ENCODE measurements around the gene GBGT1. TPM values are rescaled to one million over a fixed set of nuclear protein-coding genes. Genes with fewer than 3 reads are reported as not detected.

GBGT1 gene
- polyA plus RNA-seq, 1 of the 3 experiments (the other 2 are of a cell fraction) = 0.51 TPM

GRCh38 chr9:133207540-133208170 is 43.9 kb upstream of the GBGT1 start:
- no peak overlapping the region for H3K9ac ChIP-seq
- H3F3A ChIP-seq (replicated peaks; ENCODE audit: insufficient read depth) = no peaks in the 10 kb centered on the region
- H3K36me3 ChIP-seq (replicated peaks in 1 of 2; ENCODE audit: control insufficient read depth in 1 of 2, insufficient read depth in 2 of 2, low read length in 1 of 2) = no peaks in the 10 kb centered on the region
- H3K9me2 ChIP-seq = no peaks in the 10 kb centered on the region
- POLR2A ChIA-PET = no interaction called here
- no peak overlapping the region for H3K4me3 ChIP-seq (ENCODE audit: low read depth in 2 of 2, low read length in 1 of 2)
- CTCF ChIA-PET = interaction anchor here (0.7 to 1.3 kb wide), 2 partner anchors 69 to 194 kb away, joined by 3 to 4 read pairs; no protein-coding TSS in a partner anchor
- H4K20me1 ChIP-seq (ENCODE audit: insufficient read depth) = no peaks in the 10 kb centered on the region
- TF ChIP-seq SMC3 (IDR thresholded peaks at IDR 0.05; ENCODE audit: low read depth, low read length) (no peak), CHD2 (IDR thresholded peaks at IDR 0.05; ENCODE audit: low read length, partially characterized antibody) (no peak), POLR2AphosphoS5 (IDR thresholded peaks at IDR 0.05; ENCODE audit: low read depth, low read length) (no peak), RCOR1 (IDR thresholded peaks at IDR 0.05; ENCODE audit: low read length) (no peak), USF1 (IDR thresholded peaks at IDR 0.05; ENCODE audit: borderline replicate concordance, low read depth) (no peak), RXRA (IDR thresholded peaks at IDR 0.05; ENCODE audit: borderline replicate concordance, low read depth) (no peak), EZH2phosphoT487 (IDR thresholded peaks at IDR 0.05; ENCODE audit: borderline replicate concordance, low read depth) (no peak), FOXM1 (IDR thresholded peaks at IDR 0.05; ENCODE audit: low read depth) (no peak), PBX3 (IDR thresholded peaks at IDR 0.05) (no peak), YY1 (IDR thresholded peaks at IDR 0.05; ENCODE audit: low read depth) (no peak), MEF2A (IDR thresholded peaks at IDR 0.05; ENCODE audit: borderline replicate concordance, low read depth) (no peak), GATA2 (CRISPR knock-in tag; IDR thresholded peaks at IDR 0.05) (no peak), RAD21 (IDR thresholded peaks at IDR 0.05; ENCODE audit: low read length) (no peak), ELF1 (IDR thresholded peaks at IDR 0.05) (no peak), NRF1 (IDR thresholded peaks at IDR 0.05; ENCODE audit: low read depth, low read length) (no peak), ZBTB33 (IDR thresholded peaks at IDR 0.05; ENCODE audit: borderline replicate concordance, low read depth) (no peak), SIN3A (IDR thresholded peaks at IDR 0.05; ENCODE audit: borderline replicate concordance, low read depth, low read length) (no peak), TCF12 (IDR thresholded peaks at IDR 0.05) (no peak)
- TF ChIP-seq, protein P1, sequence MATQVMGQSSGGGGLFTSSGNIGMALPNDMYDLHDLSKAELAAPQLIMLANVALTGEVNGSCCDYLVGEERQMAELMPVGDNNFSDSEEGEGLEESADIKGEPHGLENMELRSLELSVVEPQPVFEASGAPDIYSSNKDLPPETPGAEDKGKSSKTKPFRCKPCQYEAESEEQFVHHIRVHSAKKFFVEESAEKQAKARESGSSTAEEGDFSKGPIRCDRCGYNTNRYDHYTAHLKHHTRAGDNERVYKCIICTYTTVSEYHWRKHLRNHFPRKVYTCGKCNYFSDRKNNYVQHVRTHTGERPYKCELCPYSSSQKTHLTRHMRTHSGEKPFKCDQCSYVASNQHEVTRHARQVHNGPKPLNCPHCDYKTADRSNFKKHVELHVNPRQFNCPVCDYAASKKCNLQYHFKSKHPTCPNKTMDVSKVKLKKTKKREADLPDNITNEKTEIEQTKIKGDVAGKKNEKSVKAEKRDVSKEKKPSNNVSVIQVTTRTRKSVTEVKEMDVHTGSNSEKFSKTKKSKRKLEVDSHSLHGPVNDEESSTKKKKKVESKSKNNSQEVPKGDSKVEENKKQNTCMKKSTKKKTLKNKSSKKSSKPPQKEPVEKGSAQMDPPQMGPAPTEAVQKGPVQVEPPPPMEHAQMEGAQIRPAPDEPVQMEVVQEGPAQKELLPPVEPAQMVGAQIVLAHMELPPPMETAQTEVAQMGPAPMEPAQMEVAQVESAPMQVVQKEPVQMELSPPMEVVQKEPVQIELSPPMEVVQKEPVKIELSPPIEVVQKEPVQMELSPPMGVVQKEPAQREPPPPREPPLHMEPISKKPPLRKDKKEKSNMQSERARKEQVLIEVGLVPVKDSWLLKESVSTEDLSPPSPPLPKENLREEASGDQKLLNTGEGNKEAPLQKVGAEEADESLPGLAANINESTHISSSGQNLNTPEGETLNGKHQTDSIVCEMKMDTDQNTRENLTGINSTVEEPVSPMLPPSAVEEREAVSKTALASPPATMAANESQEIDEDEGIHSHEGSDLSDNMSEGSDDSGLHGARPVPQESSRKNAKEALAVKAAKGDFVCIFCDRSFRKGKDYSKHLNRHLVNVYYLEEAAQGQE (IDR thresholded peaks at IDR 0.05; ENCODE audit: low read depth, low read length) = no peak
- TF ChIP-seq, protein P2, sequence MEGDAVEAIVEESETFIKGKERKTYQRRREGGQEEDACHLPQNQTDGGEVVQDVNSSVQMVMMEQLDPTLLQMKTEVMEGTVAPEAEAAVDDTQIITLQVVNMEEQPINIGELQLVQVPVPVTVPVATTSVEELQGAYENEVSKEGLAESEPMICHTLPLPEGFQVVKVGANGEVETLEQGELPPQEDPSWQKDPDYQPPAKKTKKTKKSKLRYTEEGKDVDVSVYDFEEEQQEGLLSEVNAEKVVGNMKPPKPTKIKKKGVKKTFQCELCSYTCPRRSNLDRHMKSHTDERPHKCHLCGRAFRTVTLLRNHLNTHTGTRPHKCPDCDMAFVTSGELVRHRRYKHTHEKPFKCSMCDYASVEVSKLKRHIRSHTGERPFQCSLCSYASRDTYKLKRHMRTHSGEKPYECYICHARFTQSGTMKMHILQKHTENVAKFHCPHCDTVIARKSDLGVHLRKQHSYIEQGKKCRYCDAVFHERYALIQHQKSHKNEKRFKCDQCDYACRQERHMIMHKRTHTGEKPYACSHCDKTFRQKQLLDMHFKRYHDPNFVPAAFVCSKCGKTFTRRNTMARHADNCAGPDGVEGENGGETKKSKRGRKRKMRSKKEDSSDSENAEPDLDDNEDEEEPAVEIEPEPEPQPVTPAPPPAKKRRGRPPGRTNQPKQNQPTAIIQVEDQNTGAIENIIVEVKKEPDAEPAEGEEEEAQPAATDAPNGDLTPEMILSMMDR (IDR thresholded peaks at IDR 0.05) = no peak
- WGBS (ENCODE audit: low lambda C conversion rate) = 55% methylated on average over 15 of the region's 16 CpGs
- H3K9me3 ChIP-seq = no peaks in the 10 kb centered on the region
- peaks cover 18% of the 10 kb centered on the region; the same call in 1 of the 2 replicates for H3K27me3 ChIP-seq (ENCODE audit: insufficient read depth)
- no peaks in the 10 kb centered on the region; a peak in 1 of 4 replicates for H3K4me1 ChIP-seq (ENCODE audit: control insufficient read depth in 1 of 2, insufficient read depth in 2 of 2, low read depth in 1 of 2, low read length in 1 of 2)
- H3K79me2 ChIP-seq (ENCODE audit: insufficient read depth) = no peaks in the 10 kb centered on the region
- no peak overlapping the region for H3K4me2 ChIP-seq
- no peak for DNase-seq
- no peak overlapping the region for H2AFZ ChIP-seq (ENCODE audit: low read depth)
- no peak overlapping the region for H3K27ac ChIP-seq (ENCODE audit: low read depth in 2 of 2, low read length in 1 of 2)
